Esophagus muscularis mucosa (tissue), 4 donors: ENCODE data around the gene ZBED4. TPM values are rescaled to one million over a fixed set of nuclear protein-coding genes. Genes with fewer than 3 reads are reported as not detected.

Experiments used
- DNase-seq: peaks from one replicate; pipeline ENCODE4 v3.0.0-alpha.2; 2017; ENCODE audit errors: extremely low spot score
- H3K27ac ChIP-seq, 4 donors: fragments of 200-600 bp; sonication (generic); replicated peaks in 1 of 4; 1 replicate in 3 of 4; 2 replicates in 1 of 4; pipeline ENCODE4 v1.5.1; 2016 to 2019; ENCODE audit warnings: mild to moderate bottlenecking in 1 of 4
- H3K27me3 ChIP-seq, 4 donors: fragments of 200-600 bp; sonication (generic); one replicate each; pipeline versions ENCODE4 v1.5.1 to v1.6.0; 2016 to 2019
- H3K36me3 ChIP-seq, 4 donors: fragments of 200-600 bp; sonication (generic); one replicate each; pipeline ENCODE4 v1.5.1; 2016 to 2019
- H3K4me1 ChIP-seq, 4 donors: fragments of 200-600 bp; sonication (generic); one replicate each; pipeline ENCODE4 v1.5.1; 2016 to 2019
- H3K4me3 ChIP-seq, 4 donors: fragments of 200-600 bp; sonication (generic); 1 replicate in 2 of 4; 2 replicates in 2 of 4; pipeline ENCODE4 v1.5.1; 2016 to 2019; ENCODE audit warnings: mild to moderate bottlenecking in 4 of 4, moderate library complexity in 1 of 4
- H3K9me3 ChIP-seq, 4 donors: fragments of 200-600 bp; sonication (generic); 1 replicate in 3 of 4; 2 replicates in 1 of 4; pipeline ENCODE4 v1.5.1; 2016 to 2019
- EP300 ChIP-seq: sonication (generic); formaldehyde crosslinking; IDR thresholded peaks from one replicate; pipeline ENCODE4 v1.6.1; 2017; ENCODE audit warnings: antibody characterized with exemption
- POLR2A ChIP-seq: fragments of 450-650 bp; IDR thresholded peaks from one replicate; pipeline ENCODE4 v1.6.1; 2017; ENCODE audit warnings: antibody characterized with exemption, moderate library complexity, mild to moderate bottlenecking, low read depth
- POLR2AphosphoS5 ChIP-seq, 2 donors: sonication (generic); formaldehyde crosslinking; IDR thresholded peaks; one replicate each; pipeline ENCODE4 v1.6.1; 2017; ENCODE audit warnings: antibody characterized with exemption in 2 of 2
- WGBS: methylation state at CpG from one replicate; pipeline ENCODE4 v1.1.5; 2018; 5-methylcytosine and 5-hydroxymethylcytosine counted together
- intact Hi-C: fragments of 100-400 bp; cut with DNase I; formaldehyde crosslinking; loops from one replicate; pipeline ENCODE4 v1.15.1; 2023
- total RNA-seq, 4 donors: library from RNA; depleted of rRNA; stranded (reverse); fragments of >200 nt; gene quantifications; one replicate each; pipeline versions ENCODE4 v1.1.0 to v1.2.1, GENCODE V29; 2016
- TF ChIP-seq, protein P1 (sequence below), 3 experiments: fragments of 200-600 bp in 2 of 3; fragments of 450-650 bp in 1 of 3; sonication (generic) in 2 of 3; IDR thresholded peaks; one replicate each; pipeline ENCODE4 v1.5.1; 2017 to 2019; ENCODE audit warnings: antibody characterized with exemption in 3 of 3, mild to moderate bottlenecking in 2 of 3, moderate library complexity in 1 of 3

Gene ZBED4
- total RNA-seq, 4 donors from 2014 or later = 6.6 to 11.1 (median 9.5) TPM

GRCh38 chr22:49904040-49904369, 50.4 kb downstream of the ZBED4 start:
- TF ChIP-seq, protein P1, sequence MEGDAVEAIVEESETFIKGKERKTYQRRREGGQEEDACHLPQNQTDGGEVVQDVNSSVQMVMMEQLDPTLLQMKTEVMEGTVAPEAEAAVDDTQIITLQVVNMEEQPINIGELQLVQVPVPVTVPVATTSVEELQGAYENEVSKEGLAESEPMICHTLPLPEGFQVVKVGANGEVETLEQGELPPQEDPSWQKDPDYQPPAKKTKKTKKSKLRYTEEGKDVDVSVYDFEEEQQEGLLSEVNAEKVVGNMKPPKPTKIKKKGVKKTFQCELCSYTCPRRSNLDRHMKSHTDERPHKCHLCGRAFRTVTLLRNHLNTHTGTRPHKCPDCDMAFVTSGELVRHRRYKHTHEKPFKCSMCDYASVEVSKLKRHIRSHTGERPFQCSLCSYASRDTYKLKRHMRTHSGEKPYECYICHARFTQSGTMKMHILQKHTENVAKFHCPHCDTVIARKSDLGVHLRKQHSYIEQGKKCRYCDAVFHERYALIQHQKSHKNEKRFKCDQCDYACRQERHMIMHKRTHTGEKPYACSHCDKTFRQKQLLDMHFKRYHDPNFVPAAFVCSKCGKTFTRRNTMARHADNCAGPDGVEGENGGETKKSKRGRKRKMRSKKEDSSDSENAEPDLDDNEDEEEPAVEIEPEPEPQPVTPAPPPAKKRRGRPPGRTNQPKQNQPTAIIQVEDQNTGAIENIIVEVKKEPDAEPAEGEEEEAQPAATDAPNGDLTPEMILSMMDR (IDR thresholded peaks at IDR 0.05) = no peak
- TF ChIP-seq EP300 (no peak), POLR2AphosphoS5 (IDR thresholded peaks at IDR 0.05) (no peak), POLR2A (no peak)
- no peaks in the 10 kb centered on the region for H3K4me1 ChIP-seq

GRCh38 chr22:49905465-49905864, 51.8 kb downstream of the ZBED4 start:
- Histone ChIP-seq H3K36me3 (peaks cover 16 to 97% (median 82%) of the 10 kb centered on the region in 4 donors), H3K27ac (no peak overlapping the region), H3K4me3 (no peak overlapping the region), H3K4me1 (no peaks in the 10 kb centered on the region), H3K27me3 (no peaks in the 10 kb centered on the region), H3K9me3 (no peaks in the 10 kb centered on the region)
- no peak for DNase-seq
- TF ChIP-seq EP300 (no peak), POLR2AphosphoS5 (IDR thresholded peaks at IDR 0.05) (no peak), POLR2A (no peak)
- TF ChIP-seq, protein P1 (IDR thresholded peaks at IDR 0.05) = no peak
- 94% methylated on average over 18 of the region's 18 CpGs for WGBS
- intact Hi-C loops = no loop called here

More at GRCh38 chr22:49904040-49904369, 50.4 kb downstream of the ZBED4 start:
- Histone ChIP-seq H3K27me3 (no peaks in the 10 kb centered on the region), H3K4me3 (no peak overlapping the region), H3K27ac (no peak overlapping the region), H3K36me3 (peaks cover 16 to 97% (median 79%) of the 10 kb centered on the region in 4 donors), H3K9me3 (no peaks in the 10 kb centered on the region)
- intact Hi-C loops = no loop called here
- DNase-seq = no peak
- 88% methylated on average over 6 of the region's 11 CpGs for WGBS

DNA sequence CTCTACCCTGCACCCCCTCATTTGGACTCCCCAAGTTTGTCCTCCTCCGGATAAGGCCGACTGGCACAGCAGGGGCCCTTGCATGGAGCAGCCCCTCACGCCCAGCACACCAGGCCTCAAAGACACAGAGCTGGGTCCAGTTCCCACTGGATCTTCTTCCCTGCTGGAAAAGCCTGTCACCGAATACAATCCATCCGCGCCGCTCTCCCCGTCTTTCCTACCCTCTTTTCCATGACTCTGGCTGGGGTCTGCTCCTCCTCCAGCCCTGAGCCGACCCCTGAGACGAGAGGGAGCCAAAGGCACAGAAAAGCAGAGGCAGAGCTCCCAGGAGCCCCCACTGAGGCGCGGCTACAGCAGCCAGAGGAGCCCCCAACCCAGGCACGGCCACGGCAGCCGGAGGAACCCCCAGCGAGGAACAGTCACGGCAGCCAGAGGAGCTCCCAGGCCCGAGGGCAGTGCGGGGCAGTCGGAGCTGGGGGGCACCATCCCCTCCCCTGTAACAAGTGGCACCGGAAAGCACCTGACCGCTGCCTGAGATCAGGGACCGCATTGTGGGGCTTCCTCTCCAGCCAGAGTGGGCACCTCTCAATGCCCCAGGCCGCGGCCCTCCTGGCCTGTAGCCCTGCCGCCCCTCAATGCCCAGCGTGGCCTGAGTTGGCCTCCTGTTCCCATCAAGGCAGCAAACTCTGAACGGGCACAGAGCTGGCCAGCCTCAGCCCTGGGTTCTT, 52.6 kb downstream of the ZBED4 start:
- intact Hi-C loops = no loop called here
- WGBS = 91% methylated on average over 19 of the region's 28 CpGs
- H3K36me3 ChIP-seq = peaks cover 16 to 97% (median 83%) of the 10 kb centered on the region in 4 donors

GRCh38 chr22:49906799-49907290, 53.2 kb downstream of the ZBED4 start:
- Histone ChIP-seq H3K4me3 (no peak overlapping the region), H3K9me3 (no peaks in the 10 kb centered on the region), H3K27ac (no peak overlapping the region), H3K4me1 (no peaks in the 10 kb centered on the region), H3K36me3 (peaks cover 20 to 97% (median 81%) of the 10 kb centered on the region in 4 donors), H3K27me3 (no peaks in the 10 kb centered on the region)
- 100% methylated on average over 7 of the region's 14 CpGs for WGBS
- DNase-seq = no peak
- no peak for TF ChIP-seq POLR2AphosphoS5 (IDR thresholded peaks at IDR 0.05)
- TF ChIP-seq, protein P1 (IDR thresholded peaks at IDR 0.05) = no peak
- no peak for TF ChIP-seq POLR2A
- TF ChIP-seq EP300 = no peak
- intact Hi-C loops = no loop called here

More for the DNA sequence above, 52.6 kb downstream of the ZBED4 start:
- Histone ChIP-seq H3K27me3 (no peaks in the 10 kb centered on the region), H3K9me3 (no peaks in the 10 kb centered on the region), H3K27ac (no peak overlapping the region), H3K4me3 (no peak overlapping the region), H3K4me1 (no peaks in the 10 kb centered on the region)
- no peak for DNase-seq
- no peak for TF ChIP-seq POLR2AphosphoS5 (IDR thresholded peaks at IDR 0.05)
- TF ChIP-seq, protein P1 (IDR thresholded peaks at IDR 0.05) = no peak
- TF ChIP-seq POLR2A = no peak
- TF ChIP-seq EP300 = no peak
